GM12874 (cell line): ENCODE data around the gene GLYATL1B.

Experiments used
- TF ChIP-seq, protein P1 (sequence below): IDR thresholded peaks from 2 replicates; pipeline ENCODE4 v1.5.1; 2011; ENCODE audit warnings: low read depth, mild to moderate bottlenecking, control low read depth, low read length, moderate library complexity; ENCODE audit not compliant: insufficient read depth

GLYATL1B gene

DNA sequence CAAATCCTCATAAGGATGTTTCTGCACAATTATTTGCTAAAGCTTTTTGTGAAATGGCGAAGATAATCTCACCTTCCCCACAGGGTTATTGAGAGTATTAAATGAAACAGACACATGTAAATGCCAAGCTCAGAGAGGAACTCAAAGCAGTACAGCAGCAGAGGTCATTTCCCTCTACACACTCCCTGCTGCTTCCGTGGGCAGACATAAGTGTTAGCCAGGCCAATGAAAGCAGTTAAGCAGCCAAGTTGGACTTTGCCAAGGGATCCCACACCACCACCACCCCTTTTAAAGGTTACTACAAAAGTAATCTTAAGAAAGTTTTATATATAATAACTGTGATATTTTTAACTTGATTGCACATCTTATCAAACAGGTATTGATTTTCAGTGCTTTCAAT lies 52.5 kb downstream of the GLYATL1B start:
- TF ChIP-seq, protein P1, sequence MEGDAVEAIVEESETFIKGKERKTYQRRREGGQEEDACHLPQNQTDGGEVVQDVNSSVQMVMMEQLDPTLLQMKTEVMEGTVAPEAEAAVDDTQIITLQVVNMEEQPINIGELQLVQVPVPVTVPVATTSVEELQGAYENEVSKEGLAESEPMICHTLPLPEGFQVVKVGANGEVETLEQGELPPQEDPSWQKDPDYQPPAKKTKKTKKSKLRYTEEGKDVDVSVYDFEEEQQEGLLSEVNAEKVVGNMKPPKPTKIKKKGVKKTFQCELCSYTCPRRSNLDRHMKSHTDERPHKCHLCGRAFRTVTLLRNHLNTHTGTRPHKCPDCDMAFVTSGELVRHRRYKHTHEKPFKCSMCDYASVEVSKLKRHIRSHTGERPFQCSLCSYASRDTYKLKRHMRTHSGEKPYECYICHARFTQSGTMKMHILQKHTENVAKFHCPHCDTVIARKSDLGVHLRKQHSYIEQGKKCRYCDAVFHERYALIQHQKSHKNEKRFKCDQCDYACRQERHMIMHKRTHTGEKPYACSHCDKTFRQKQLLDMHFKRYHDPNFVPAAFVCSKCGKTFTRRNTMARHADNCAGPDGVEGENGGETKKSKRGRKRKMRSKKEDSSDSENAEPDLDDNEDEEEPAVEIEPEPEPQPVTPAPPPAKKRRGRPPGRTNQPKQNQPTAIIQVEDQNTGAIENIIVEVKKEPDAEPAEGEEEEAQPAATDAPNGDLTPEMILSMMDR, result no peak

DNA sequence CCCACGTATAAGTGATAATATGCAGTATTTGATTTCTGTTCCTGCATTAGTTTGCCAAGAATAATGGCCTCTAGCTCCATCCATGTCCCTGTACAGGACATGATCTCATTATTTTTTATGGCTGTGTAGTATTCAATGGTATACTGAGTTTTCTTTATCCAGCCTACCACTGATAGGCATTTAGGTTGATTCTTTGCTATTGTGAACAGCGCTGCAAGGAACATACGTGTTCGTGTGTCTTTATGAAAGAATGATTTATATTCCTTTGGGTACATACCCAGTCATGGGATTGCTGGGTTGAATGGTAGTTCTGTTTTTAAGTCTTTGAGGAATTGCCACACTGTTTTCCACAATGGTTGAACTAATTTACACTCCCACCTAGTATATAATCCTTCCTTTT lies 55.1 kb downstream of the GLYATL1B start:
- TF ChIP-seq, protein P1, result no peak

DNA sequence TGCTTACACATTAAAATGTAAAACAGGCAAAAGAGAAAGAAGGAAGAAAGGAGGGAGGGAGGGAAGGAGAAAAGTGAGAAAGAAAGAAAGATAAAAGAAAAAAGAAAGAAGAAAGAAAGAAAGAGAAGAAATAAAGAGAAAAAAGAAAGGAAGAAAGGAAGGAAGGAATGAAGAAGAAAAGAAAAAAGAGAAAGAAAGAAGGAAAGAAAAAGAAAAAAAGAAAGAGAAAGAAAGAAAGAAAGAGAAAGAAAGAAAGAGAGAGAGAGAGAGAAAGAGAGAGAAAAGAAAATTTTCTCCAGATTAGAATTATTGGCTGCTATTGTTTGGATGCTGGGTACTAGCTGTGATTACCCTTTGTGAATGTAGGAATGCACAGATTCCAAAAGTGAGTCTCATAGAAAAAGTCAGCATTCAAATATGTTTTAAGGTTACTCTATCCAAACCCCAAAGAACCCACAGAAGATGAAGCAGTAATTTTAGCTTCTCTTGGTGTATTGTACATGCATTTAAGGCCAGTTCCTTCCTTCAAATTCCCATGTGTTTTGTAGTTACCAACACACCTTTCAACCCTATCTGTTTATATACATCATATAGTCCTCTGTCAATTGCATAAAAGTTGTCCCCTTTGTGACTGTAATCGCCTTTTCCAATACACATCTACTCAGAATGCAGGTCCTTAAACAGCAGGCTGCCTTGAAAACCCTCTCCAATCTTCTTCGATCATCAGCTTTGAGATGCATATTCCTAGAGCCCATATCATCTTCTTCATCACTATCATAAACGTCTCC lies 55.8 kb downstream of the GLYATL1B start:
- TF ChIP-seq, protein P1, result no peak

DNA sequence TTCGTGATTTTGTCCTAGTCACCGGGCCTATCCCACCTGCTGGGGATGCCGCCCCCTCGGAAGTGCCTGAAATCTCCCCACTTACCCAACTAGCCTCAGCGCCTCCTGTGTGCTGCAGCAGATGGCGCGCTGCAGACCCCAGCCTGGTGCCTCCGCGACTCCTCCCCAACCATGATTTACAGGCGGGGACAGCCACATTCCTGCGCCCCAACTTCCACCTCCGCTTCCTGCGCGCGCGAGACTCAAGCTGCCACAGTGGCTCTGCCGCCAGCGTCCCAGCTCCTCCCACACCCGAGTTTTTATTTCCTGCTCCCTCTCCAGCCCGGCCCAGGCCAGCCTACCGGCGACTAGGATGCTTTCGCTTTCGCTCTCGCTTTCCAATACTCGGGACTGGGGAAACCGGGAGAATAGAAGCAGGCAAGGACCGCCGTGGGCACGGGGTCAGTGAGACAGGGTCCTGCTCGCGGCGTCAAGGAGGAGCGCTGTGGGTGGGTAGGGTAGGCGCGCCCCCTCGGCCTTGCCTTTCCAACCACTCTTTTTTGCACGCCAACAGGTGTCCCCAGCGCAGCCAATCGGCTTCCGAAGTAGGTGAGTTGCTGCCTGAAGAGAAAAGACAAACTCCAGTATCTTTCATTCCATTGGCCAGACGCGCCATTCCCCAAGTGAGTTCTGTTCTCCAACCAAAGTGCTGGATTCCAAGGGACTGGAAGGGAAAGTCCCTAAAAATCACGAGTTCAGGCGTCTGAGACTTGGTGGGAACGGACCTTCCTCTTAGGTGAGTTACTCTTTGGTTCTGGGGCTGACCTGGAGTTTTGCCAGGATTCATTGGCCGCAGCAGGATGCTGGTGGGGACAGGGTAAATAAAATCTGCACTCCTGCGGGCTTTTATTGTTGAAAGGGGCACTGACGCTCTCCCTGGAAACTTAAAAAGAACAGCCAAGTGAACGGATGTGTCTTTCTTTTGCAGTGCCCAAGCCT lies 56.7 kb downstream of the GLYATL1B start, which contains the start of gene FAM111A:
Gene FAM111A (plus strand): TSS at position 327 of the 978 bp plus-strand sequence. CDS start 6,017 bp downstream, outside the sequence.
- TF ChIP-seq, protein P1, result peak; percentile 45; the same call in 1 of the 2 replicates

DNA sequence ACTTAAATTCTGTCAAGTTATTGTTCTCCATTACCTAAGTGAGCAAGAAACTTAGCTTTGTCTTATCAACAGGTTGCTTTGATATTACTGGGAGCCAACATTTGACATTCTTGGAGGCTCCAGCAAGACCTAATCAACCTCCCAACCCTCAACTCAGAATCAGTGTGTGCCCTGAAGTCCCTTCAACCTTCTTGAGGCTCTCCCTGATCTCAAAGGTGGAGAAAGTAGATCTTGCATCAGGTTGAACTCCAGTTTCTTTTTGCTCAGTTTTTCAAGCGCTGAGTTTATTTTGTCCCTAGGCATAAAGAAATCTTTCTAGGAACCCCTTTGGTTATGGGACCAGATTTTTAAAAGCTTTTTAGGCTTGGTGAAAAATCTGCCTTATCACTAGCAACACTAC lies 58.0 kb downstream of the GLYATL1B start:
- TF ChIP-seq, protein P1, result no peak
